G401.6 (cell line): ENCODE measurements around the gene TMEM259.

Experiments used
- FAIRE-seq: peaks from 2 replicates; lab custom pipeline; 2012; peaks lifted over from hg19 to GRCh38; lab: Jason Lieb, UNC

TMEM259 gene

GRCh38 chr19:960601-960938 is 60.4 kb downstream of the TMEM259 start:
- FAIRE-seq: no peak

GRCh38 chr19:960020-960419 is 60.9 kb downstream of the TMEM259 start:
- no peak for FAIRE-seq
